NCI-H82 (cell line): Measurements from ENCODE around the gene GPR26.
A peak's percentile ranks its signal among the peaks of the same experiment; 100 is the strongest.
"Not testable (repeated sequence)": the region's sequence is repeated elsewhere in the genome, so short reads cannot be mapped to it uniquely, and the experiment has no call there.

Experiments used
- DNase-seq: peaks from one replicate; lab custom pipeline; 2025; lab: John Stamatoyannopoulos, UW

GPR26 gene

DNA sequence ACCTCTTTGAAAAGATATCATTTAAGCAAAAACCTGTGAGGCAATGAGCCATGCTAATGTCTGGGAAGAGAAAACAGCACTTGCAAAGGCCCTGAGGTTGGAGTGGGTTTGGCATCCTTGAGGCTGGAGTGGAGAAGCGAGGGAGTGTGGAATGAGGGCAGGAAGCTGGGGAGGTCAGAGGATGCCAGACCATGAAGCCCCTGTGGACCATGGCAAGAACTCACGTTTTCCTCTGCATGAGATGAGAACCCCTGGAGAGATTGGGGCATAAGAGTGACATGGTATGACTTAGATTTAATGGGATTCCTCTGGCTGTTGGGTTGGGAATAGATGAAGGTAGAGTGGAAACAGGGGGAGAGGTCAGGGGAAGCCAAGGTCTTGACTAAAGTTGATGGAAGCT, 49.4 kb downstream of the GPR26 start:
- DNase-seq: no peak

DNA sequence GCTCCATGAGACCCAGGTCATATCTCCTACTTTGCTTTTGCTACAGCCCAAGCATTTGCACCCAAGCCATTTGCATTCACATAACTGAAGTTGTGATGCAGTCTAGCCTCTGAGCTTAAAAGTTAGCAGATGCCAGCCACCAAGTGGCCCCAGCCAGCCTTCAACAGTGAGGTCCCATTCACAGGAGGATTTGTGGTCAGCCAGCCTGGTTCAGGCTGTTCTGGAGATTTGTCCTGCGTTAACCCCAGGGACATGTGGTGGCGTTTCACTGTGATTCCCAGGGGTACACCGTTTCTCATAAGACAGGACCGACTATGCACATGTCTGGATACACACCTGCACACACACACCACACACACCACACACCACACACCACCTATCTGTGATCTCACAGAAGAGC, 51.2 kb downstream of the GPR26 start:
- no peak for DNase-seq

DNA sequence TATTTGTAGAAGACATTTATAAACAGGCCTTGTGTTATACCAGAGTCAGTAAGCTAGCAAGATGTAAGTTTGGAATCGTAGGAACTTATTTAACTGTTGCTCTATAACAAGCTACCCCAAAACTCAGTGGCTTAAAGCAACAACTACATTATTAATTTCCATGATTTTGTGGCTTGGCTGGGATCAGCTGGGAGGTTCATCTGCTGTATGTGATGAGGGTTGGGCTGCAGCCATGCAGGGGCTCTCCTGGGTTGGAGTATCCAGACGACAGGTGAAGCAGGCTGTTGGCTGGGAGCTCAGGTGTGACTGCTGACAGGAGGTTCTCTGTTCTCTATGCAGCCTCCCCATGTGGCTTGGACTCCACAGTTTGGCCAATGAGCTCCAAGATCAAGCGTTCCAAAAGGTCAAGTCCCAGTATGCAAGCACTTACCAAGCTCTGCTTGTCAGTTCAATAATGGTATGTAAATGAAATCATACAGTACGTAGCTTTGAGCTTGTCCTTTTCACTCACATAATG, 52.4 kb downstream of the GPR26 start:
- DNase-seq: no peak

DNA sequence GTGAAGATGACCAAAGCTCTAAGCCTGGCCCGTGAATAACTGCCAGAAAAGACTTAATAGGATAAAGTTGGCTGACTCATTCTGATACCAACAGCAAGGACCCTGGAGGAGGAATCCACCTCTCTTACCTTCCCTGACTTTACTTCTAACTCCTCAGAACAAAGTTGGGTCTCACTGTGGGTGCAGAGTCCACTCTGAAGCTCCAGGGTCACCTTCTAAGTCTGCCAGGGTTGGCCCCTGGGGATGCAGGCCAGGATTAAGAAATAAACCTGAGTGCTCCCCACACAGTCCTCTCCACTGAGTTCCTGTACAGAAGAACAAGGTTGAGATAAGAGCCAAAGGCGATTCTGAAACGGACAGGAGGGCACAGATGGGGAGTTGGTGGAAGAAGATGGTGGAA, 54.4 kb downstream of the GPR26 start:
- no peak for DNase-seq

DNA sequence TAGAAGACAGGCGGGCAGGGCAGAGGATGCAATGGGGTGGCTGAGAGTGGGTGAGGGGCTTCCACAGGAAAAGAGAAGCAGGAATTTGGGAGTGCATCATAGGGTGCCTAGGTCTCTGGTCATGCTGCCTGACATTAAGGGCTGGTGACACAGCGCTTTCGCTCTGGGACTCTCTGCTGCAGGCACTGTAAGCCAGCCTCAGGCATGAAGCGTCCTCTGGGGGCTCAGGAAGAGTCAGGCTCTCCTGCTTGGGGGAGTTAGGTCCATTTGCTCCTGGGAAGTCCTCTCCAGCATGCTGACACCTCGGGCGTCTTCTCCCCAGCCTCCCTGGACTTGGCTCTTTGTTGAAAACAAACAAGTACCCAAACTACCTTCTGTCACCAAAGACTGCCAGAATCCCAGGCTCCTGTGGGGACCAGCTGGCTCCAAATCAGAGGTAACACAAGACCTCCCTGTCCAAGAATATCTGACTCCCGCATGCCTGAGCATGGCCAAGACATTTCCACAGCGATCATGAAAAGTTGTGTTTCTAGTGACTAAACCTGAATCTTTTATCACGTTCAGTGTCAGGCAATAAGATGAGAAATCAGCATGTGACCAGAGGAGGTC, 55.4 kb downstream of the GPR26 start:
- no peak for DNase-seq

DNA sequence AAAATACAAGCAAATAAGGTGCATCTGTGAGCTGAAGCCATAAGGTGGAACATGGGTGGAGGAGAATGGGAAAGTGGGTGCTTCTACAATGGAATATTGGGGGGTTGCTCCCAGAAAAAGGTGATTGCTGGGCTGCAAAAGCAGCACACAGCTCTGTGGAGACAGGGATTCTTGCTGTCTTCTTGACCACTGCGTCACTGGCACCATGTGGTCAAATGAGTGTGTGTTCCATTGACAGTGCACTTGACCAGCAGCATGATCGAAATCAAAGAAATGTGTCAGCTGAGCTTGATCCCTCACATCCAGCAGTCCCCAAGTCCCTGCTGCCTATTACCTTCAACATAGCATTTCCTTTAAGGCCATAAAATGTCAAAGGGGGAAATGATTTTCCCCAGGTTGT, 56.2 kb downstream of the GPR26 start:
- DNase-seq: no peak

DNA sequence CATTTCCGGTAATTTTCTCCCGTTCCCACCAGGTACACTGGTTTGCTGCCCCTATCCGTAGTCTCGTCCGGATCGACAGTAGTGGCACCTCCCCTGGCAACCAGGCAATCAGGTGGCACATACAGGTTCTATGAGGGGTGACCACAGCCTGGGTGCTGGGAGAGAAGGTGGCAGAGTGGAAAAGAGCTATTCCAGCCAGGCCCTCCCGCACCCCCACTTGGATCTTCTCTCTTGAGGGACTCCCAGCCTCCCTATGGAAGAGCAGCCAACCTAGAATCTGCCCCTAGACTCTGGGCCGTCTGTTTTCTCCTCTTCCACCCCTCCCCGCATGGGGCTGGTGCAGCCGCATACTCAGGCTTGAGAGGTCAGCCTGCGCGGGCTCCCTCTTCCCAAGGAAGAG, 58.6 kb downstream of the GPR26 start:
- no peak for DNase-seq

DNA sequence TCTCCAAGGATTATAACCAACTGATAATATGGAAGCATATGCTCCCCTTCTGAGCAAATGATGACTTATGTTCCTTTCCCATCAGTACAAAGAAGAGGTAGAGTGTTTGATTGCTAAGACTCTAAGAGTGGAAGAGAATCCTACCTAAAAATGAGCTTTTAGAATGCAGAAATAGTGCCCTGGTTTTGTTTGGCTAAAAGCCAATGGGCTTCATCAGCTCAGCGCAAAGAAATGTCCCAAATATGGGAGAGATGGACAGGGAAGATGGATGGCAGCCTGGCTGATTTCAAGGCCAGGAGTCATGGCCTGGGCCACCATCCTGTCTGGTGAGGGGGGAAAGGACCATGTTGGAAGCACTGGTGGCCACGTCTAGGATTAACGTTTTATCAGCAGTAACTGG, 60.2 kb downstream of the GPR26 start:
- DNase-seq: no peak

DNA sequence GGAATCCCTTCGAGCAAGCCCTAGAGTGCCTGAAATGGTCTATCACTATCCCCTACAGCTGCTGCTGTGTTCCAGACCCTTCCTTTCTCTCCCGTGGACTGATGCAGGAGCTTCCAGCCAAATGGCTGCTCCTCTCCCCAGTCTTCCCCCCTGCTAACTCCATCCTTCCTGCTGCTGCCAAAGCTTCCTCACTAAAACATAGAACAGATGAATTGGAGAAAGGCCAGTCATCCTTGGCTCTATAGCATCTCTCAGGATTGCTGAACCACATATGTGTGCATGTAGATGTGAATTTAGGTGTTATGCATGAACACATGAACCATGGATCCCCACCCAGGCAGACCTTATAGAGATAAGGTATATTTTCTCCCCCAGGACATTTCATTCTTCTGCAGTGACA, 60.7 kb downstream of the GPR26 start:
- DNase-seq: no peak

DNA sequence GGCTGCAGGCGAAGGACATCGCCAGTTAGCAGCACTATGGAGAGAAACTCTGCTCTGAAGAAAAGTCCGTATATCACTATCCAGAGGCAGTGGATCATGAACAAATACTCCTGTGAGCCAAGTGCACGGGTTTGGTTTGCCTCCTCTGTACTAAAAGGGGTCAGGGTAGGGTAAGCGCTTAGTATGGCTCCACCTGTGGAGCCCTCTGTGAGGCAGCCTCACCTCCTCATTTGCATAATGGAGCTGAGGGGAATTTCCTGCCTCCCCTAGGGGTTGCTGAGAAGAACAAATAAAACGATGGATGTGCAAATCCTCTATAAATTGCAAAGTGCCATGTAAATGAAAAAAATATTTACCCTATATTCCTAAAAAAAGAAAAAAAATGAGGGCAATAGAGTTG, 63.4 kb downstream of the GPR26 start:
- no peak for DNase-seq

DNA sequence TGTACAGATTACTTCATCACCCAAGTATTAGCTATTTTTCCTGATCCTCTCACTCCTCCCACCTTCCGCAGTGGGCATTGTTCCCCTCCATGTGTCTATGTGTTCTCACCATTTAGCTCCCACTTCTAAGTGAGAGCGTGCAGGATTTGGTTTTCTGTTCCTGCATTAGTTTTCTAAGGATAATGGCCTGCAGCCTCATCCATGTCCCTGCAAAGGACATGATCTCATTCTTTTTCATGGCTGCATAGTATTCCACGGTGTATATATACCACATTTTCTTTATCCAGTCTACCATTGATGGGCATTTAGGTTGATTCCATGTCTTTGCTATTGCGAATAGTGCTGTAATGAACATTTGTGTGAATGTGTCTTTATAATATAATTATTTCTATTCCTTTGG, 70.8 kb downstream of the GPR26 start:
- not testable (repeated sequence) for DNase-seq

DNA sequence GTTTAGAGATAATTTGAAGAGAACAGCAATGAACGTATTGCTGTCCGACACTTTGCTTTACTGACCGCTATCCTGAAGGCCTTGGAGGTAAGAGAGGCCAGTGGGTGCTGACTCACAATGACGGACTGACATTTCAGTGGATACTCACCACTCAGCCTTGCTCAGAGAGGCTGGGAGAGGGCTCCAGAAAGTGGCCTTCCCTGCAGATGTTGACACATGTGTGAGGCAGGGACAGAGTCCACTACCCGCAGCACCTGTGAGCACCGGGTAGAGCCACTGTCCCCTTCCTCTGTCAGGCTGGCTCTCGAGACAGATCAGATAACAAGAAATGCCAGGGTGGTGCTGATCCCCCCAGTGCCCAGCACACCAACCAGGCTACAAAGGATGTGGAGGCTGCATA, 75.0 kb downstream of the GPR26 start:
- DNase-seq: no peak

DNA sequence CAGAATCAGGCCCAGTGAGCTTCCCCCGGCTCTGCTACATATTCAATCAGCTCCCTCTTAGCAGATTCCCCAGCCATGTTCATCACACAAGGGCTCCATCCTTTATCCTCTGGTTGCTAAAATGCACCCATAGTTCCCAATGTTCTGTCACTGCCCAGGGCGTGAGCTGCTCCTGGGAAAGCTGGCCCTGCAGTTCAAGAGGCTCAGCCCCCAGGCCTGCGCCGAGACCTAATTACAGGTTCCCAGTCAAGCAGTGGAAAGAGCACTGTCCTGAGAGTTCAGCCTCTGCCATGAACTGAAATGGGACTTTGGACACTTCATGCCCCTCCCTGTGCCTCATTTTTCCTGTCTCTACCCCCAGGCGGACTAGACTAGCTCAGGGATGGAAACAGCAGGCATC, 75.6 kb downstream of the GPR26 start:
- no peak for DNase-seq

DNA sequence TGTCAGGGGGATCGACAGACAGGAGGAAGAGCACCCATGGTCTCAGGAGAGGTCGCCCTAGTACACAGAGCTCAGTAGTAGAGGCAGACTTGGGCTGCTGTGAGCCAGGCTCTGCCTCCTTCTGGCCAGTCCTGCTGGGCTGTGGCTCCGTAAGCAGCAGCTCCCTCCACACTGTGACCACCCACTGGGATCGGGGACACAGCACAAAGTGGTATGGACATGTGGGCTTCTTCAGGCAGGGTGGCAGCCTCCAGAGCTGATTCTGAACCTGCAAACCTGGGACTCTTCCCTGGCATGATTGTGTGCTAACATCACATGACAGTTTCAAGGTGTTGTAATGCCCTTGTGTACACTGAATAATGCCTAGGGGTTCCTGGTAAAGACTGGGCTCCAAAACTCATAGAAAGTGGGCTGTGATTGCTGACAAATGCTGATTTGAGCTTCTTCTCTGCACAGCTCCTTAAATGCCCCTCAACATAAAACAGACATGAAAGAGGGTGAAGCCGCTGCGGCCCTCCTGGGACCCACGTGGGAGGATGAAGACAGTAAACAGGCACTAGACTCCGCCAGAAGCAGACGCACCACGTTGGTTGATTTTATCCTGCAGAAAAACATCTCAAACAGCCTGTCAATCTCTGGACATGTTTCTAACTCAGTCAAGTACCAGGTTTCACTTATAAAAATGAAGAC, 76.7 kb downstream of the GPR26 start:
- DNase-seq: peak; percentile 13

DNA sequence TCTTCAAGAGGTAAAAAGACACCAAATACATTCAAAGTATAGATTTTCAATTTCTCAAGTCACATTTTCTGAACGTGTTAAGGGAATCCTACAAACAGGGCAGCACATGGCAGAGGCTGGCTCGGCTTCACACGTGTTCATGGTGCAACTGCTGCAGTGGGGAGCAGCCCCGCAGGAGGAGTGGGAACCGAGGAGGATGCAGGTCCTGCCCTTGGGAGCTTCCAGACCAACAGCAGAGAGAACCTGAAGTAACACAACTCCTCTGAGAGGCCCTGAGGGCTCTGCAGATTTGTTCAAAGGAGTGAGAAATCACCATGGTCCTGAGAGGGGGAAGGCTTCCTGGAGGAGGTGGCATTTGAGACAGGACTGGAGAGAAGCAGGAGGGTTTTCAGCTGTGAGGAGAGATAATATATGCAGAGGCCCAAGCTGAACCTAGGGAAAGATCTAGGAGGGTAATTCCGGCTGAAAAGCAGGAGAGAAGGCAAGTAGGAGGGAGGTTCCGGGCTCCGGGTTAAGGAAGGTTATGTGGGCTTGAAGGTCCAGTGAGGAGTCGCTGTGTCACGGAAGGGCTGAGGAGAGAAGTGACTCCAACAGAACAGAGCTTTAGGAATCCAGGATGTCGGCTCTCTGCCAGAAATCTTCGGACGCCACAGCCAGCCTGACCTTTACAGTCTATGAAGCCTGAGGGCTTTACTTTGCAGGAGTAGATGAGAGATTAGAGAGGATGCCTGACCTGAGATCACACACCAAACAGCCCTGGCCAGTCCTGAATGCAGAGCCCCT, 77.5 kb downstream of the GPR26 start:
- no peak for DNase-seq

DNA sequence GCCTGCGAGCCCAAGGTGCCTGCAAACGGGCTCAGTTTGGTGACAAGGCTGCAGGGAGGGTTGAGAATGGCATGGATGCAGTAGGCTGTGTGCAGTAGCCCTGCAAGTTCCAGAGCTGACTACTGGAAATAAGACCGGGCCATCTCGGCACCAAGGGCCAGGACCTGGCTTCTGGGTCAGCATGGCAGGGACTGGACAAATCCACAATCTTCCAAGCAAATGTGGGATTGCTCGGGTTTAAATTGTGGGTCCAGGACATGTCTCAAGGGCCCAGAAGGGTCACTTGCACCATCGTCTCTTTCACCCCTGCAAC, 78.0 kb downstream of the GPR26 start:
- DNase-seq: no peak
